Measurements from ENCODE around the gene ERAS.

GRCh38 chrX:48831136-48831908, 5.0 kb downstream of the ERAS start:
- no peak for TF ChIP-seq CTCF (IDR thresholded peaks at IDR 0.05; ENCODE audit: borderline replicate concordance, extremely low read depth, low read length, poor library complexity, severe bottlenecking)
- no peak for TF ChIP-seq EZH2 (IDR thresholded peaks at IDR 0.05; ENCODE audit: borderline replicate concordance, low read depth, low read length, severe bottlenecking)
